GM12878 (cell line): ENCODE data around the gene ARX. TPM values are rescaled to one million over a fixed set of nuclear protein-coding genes. Genes with fewer than 3 reads are reported as not detected.

Experiments used
- ATAC-seq: fragments of 200-7000 bp; cut with Tn5 transposase; 3 replicates; pipeline ENCODE4 v1.9.1; 2020; ENCODE audit warnings: mild to moderate bottlenecking, moderate library complexity
- BruUV-seq: library from RNA; stranded (reverse); fragments of 400-500 nt; replicated peaks from 2 replicates; lab custom pipeline; 2021; lab: Mats Ljungman, UMichigan
- CTCF ChIA-PET: fragments of 300-600 bp; sonication (Branson Sonifier 250); formaldehyde crosslinking; extraction: SDS; loops from one replicate; lab custom pipeline; 2021; ENCODE audit warnings: inconsistent platforms; lab: Yijun Ruan, JAX
- POLR2A ChIA-PET: fragments of 350-600 bp; formaldehyde crosslinking; extraction: SDS; loops from one replicate; lab custom pipeline; 2021; ENCODE audit warnings: inconsistent platforms; lab: Charles Lee
- RAD21 ChIA-PET: fragments of 300-600 bp; sonication (Branson Sonifier 250); formaldehyde crosslinking; loops from one replicate; lab custom pipeline; 2023; ENCODE audit warnings: antibody characterized with exemption; ENCODE audit not compliant: unreplicated experiment; lab: Charles Lee
- SMC1A ChIA-PET: fragments of 300-600 bp; sonication (Branson Sonifier 250); formaldehyde crosslinking; loops from one replicate; lab custom pipeline; 2023; ENCODE audit not compliant: unreplicated experiment, uncharacterized antibody; lab: Charles Lee
- DNase-seq: peaks from one replicate; pipeline ENCODE4 v3.0.0-alpha.2; 2011; ENCODE audit warnings: low read depth, low spot score
- FAIRE-seq: peaks from 3 replicates; lab custom pipeline; 2011; peaks lifted over from hg19 to GRCh38; lab: Jason Lieb, UNC
- H2AFZ ChIP-seq: 2 replicates; pipeline ENCODE4 v1.6.0; 2011; ENCODE audit warnings: low read depth, low read length, control low read depth; ENCODE audit not compliant: control insufficient read depth
- H3K27ac ChIP-seq: 2 replicates; pipeline ENCODE4 v1.5.1; 2011; ENCODE audit warnings: control low read depth; ENCODE audit not compliant: control insufficient read depth, insufficient read depth
- H3K27me3 ChIP-seq, 2 experiments: replicated peaks in 1 of 2; 2 replicates each; pipeline versions ENCODE4 v1.6.0 to v1.6.1; 2011; ENCODE audit warnings: low read length in 1 of 2; ENCODE audit not compliant: control insufficient read depth in 2 of 2, insufficient read depth in 2 of 2
- H3K36me3 ChIP-seq, 2 experiments: 2 replicates each; pipeline ENCODE4 v1.5.1; 2011; ENCODE audit warnings: low read length in 1 of 2; ENCODE audit not compliant: control insufficient read depth in 2 of 2, insufficient read depth in 2 of 2
- H3K4me1 ChIP-seq: 2 replicates; pipeline ENCODE4 v1.6.1; 2011; ENCODE audit warnings: mild to moderate bottlenecking, low read length, moderate library complexity, mixed read lengths; ENCODE audit not compliant: control insufficient read depth, insufficient read depth
- H3K4me2 ChIP-seq: 2 replicates; pipeline ENCODE4 v1.6.0; 2011; ENCODE audit warnings: control low read depth; ENCODE audit not compliant: control insufficient read depth, insufficient read depth
- H3K4me3 ChIP-seq: fragments of 200-600 bp; sonication (generic); 2 replicates; pipeline ENCODE4 v1.5.1; 2016
- H3K79me2 ChIP-seq: 2 replicates; pipeline ENCODE4 v1.6.0; 2011; ENCODE audit warnings: low read length; ENCODE audit not compliant: control insufficient read depth, insufficient read depth
- H3K9ac ChIP-seq: 2 replicates; pipeline ENCODE4 v1.8.0; 2011; ENCODE audit warnings: low read length, control low read depth, mixed read lengths; ENCODE audit not compliant: control insufficient read depth, insufficient read depth
- H3K9me3 ChIP-seq: replicated peaks from 3 replicates; pipeline ENCODE4 v1.5.1; 2011; ENCODE audit warnings: mild to moderate bottlenecking, low read length; ENCODE audit not compliant: control insufficient read depth, insufficient read depth
- H4K20me1 ChIP-seq: 2 replicates; pipeline ENCODE4 v1.6.0; 2011; ENCODE audit not compliant: control insufficient read depth, insufficient read depth
- ASH2L ChIP-seq: fragments of 300-600, 200-600 bp; sonication (generic); IDR thresholded peaks from 2 replicates; pipeline ENCODE4 v1.6.1; 2017; ENCODE audit warnings: low read depth, mild to moderate bottlenecking, borderline replicate concordance
- BACH1 ChIP-seq: fragments of 450-650 bp; IDR thresholded peaks from 2 replicates; pipeline ENCODE4 v1.6.1; 2017; ENCODE audit warnings: mild to moderate bottlenecking, borderline replicate concordance
- JUND ChIP-seq: IDR thresholded peaks from 2 replicates; pipeline ENCODE4 v1.6.1; 2012; ENCODE audit warnings: low read depth, mild to moderate bottlenecking, low read length, improper control_type of control experiment, moderate library complexity
- PML ChIP-seq: IDR thresholded peaks from 2 replicates; pipeline ENCODE4 v1.6.1; 2012; ENCODE audit warnings: low read length, inconsistent platforms
- SREBF1 ChIP-seq: IDR thresholded peaks from 2 replicates; pipeline ENCODE4 v1.6.1; 2012; ENCODE audit warnings: mild to moderate bottlenecking, low read length
- TCF3 ChIP-seq: IDR thresholded peaks from 2 replicates; pipeline ENCODE4 v1.6.1; 2012; ENCODE audit warnings: low read depth, mild to moderate bottlenecking, low read length, borderline replicate concordance; ENCODE audit not compliant: insufficient read depth
- WGBS: methylation state at CpG from one replicate; pipeline ENCODE4 v1.1.6; 2016; ENCODE audit warnings: low lambda C conversion rate; ENCODE audit not compliant: insufficient replicate concordance, insufficient coverage; ENCODE audit errors: missing lambda C conversion rate; 5-methylcytosine and 5-hydroxymethylcytosine counted together
- in situ Hi-C: fragments of 300-500 bp; cut with MboI; formaldehyde crosslinking; loops from 9 replicates; pipeline ENCODE4 v1.14.3; 2018; ENCODE audit warnings: mixed read lengths
- intact Hi-C: fragments of 100-400 bp; cut with micrococcal nuclease; formaldehyde crosslinking; loops from one replicate; pipeline ENCODE4 v1.14.2; 2022; ENCODE audit not compliant: unreplicated experiment
- polyA plus RNA-seq, 11 experiments: library from polyadenylated mRNA; depleted of rRNA in 4 of 11; unstranded in 6 of 11; stranded (reverse) in 5 of 11; fragments of >200 nt; fragmentation: Nextera tagmentation in 4 of 11; fragmentation: Illumina TruSeq in 1 of 11; extraction: Ambion mirVana in 4 of 11; extraction: Trizol in 1 of 11; gene quantifications; 1 replicate in 1 of 11; 2 replicates in 10 of 11; pipeline versions ENCODE4 v1.2.1 to v1.2.3, GENCODE V29; 2011 to 2016; ENCODE audit warnings: inconsistent platforms in 2 of 11, missing spikeins in 2 of 11, low read depth in 1 of 11
- total RNA-seq, 4 experiments: library from RNA; depleted of rRNA in 3 of 4; stranded (reverse); fragments of >200 nt in 3 of 4; fragmentation: Illumina TruSeq in 1 of 4; extraction: Trizol in 1 of 4; gene quantifications; 2 replicates each; pipeline versions ENCODE4 v1.2.1 to v1.2.3, GENCODE V29; 2013 to 2021
- TF ChIP-seq, protein P1 (sequence below): IDR thresholded peaks from 2 replicates; pipeline ENCODE4 v1.6.1; 2012; ENCODE audit warnings: low read depth, low read length, improper control_type of control experiment
- TF ChIP-seq, protein P2 (sequence below): IDR thresholded peaks from 2 replicates; pipeline ENCODE4 v1.6.1; 2012; ENCODE audit warnings: low read depth, low read length, improper control_type of control experiment

Gene ARX
- total and polyA plus RNA-seq, 10 of the 15 experiments (the other 5 are each of a cell fraction or from before 2014, with no cell fraction given): 0.03 TPM; not detected in 9

DNA sequence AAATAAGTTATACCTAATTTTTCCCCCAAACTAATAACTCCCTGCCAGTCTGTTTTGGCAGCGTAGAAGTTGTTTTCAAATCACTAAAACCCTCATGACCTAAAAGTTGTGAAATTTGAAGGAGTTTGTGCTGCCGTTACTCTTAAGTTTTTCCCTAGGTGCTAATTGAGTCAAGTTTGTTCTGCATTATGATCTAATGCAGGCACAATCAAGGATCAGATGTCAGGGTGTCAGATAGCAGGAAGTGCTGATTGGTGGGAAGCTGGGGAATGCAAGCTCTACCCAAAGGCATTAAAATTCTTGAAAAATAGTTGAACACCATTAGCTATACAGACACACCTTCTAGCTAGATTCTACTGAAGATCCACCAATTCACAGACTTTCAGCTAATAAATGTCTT, 51.9 kb downstream of the ARX start:
- ChIA-PET POLR2A (no interaction called here), SMC1A (interaction anchor here (1.0 kb wide), 1 partner anchor 181 kb away, joined by 3 read pairs; no protein-coding TSS in a partner anchor), RAD21 (no interaction called here), CTCF (interaction anchor here (1.0 kb wide), 1 partner anchor 125 kb away, joined by 4 read pairs; no protein-coding TSS in a partner anchor)
- in situ Hi-C loops: no loop called here
- H3K36me3 ChIP-seq: no peaks in the 10 kb centered on the region
- intact Hi-C loops: no loop called here
- ATAC-seq (no peak), FAIRE-seq (no peak), DNase-seq (no peak)
- H3K4me1 ChIP-seq: no peaks in the 10 kb centered on the region
- H3K79me2 ChIP-seq: no peaks in the 10 kb centered on the region
- H4K20me1 ChIP-seq: no peaks in the 10 kb centered on the region
- H3K27ac ChIP-seq: no peak overlapping the region
- no peaks in the 10 kb centered on the region for H3K9me3 ChIP-seq
- WGBS: 76% methylated on average over 2 of the region's 2 CpGs
- no peak overlapping the region for H3K4me3 ChIP-seq
- no peak overlapping the region for H3K4me2 ChIP-seq
- BruUV-seq: no TSS peak
- H3K9ac ChIP-seq: no peak overlapping the region
- TF ChIP-seq, protein P1, sequence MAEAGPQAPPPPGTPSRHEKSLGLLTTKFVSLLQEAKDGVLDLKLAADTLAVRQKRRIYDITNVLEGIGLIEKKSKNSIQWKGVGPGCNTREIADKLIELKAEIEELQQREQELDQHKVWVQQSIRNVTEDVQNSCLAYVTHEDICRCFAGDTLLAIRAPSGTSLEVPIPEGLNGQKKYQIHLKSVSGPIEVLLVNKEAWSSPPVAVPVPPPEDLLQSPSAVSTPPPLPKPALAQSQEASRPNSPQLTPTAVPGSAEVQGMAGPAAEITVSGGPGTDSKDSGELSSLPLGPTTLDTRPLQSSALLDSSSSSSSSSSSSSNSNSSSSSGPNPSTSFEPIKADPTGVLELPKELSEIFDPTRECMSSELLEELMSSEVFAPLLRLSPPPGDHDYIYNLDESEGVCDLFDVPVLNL: no peak
- TF ChIP-seq BACH1: no peak
- TF ChIP-seq PML: no peak
- TF ChIP-seq TCF3: no peak
- TF ChIP-seq, protein P2, sequence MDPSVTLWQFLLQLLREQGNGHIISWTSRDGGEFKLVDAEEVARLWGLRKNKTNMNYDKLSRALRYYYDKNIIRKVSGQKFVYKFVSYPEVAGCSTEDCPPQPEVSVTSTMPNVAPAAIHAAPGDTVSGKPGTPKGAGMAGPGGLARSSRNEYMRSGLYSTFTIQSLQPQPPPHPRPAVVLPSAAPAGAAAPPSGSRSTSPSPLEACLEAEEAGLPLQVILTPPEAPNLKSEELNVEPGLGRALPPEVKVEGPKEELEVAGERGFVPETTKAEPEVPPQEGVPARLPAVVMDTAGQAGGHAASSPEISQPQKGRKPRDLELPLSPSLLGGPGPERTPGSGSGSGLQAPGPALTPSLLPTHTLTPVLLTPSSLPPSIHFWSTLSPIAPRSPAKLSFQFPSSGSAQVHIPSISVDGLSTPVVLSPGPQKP: no peak
- no peak for TF ChIP-seq JUND
- no peak for TF ChIP-seq ASH2L
- TF ChIP-seq SREBF1: no peak
- no peak overlapping the region for H2AFZ ChIP-seq
- no peaks in the 10 kb centered on the region for H3K27me3 ChIP-seq
